NCI-H2107 treated with DMSO at 0.1 percent for 48 hours (cell line): ENCODE measurements around the gene GCN1.
"Not testable (repeated sequence)": the region's sequence is repeated elsewhere in the genome, so short reads cannot be mapped to it uniquely, and the experiment has no call there.

ENCODE experiments used
- DNase-seq: peaks from one replicate; lab custom pipeline; 2025; ENCODE audit not compliant: unreplicated experiment; lab: John Stamatoyannopoulos, UW

GCN1 gene

DNA sequence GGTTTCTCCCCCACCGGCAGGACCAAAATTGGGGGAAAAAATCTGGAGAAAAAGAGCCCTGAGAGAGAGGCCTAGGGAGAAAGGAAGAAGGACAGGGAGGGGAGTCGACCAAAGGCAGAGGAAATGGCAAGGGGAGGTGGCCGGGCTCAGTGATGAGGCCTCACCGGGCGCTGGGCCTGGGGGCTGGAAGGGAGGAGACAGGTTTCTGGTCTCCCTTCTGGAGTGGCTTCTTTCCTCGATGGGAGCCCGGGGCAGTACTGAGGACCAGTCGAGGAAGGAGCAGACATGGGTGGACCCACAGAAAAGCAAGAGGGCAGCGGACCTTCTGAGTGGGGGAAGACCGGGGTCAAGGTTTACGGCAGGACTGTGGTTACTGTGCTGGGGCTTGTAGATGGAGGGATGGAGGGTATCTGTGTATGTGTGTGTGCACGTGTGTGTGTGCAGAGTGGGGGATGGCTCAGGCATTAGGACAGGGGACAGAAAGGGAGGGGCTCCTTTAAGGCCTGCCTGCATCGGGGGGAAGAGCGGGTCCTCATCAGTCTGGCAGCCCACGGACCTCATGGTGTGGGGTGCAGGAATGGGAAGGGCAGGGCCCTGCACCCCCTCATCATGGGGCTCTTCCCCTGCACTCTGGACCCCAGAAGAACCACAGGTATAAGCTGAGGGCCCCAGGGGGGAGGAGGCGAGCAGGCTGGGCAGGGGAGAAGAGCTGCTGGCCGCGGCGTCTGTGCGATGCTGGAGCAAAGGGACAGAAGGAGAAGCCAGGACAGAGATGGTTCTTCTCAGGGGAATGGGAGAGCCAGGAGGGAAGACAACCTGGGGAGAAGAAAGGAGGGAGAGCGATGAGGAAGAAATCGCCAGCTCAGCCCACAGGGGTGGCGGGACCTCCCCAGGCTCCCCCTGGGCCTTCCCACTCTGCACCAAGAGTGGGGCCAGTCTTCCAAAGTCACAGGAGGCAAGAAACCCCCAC is 21.5 kb upstream of the GCN1 start:
- no peak for DNase-seq

DNA sequence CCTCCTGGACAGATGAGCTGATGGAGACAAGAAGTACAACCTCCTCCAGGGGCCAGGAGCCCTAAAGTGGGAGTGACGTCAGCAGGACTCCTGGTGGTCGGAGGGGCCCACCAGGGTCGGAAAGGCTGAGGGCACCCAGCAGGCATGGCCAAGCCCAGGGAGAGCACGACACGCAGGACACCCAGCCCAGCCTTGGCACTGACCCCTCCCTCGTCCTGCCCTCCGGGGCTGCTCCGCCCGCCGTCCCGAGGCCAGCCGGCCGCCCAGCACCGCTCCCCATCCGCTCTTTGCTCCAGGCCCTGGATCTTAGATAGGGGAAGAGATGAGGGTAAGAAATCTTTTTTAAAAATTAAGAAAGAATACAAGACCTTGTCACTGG is 20.8 kb upstream of the GCN1 start:
- no peak for DNase-seq

DNA sequence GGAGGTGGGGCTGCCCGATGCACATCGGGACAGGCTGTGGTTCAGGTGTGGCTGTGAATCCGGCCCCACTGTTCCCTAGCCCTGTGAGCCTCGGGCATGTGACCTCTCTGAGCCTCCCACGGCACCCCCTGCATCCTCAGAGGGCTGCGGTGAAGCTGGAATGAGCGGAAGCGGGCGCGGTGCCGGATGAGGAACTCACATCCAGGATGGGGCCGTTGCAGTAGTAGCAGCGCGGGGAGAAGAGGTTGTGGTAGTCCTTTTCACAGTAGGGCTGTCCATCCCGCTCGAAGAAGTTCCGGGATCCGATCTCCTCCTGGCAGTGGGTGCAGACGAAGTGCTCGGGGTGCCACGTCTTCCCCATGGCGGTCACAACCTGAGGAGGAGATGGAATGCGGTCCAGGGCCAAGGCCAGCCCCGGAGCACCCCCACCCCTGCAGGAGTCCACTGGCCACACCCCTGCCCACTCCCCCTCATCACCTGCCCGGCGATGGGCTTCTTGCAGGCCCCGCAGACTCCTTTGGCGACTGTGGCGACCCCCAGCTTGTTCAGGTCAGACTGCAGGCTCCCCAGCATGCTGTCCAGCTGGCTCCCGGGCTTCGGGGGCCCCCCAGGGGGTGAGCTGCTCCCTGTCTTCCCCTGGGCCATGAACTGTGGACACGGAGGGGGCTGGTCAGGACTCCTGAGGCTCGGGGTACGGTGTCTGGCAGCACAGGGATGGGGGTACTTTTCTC is 20.3 kb upstream of the GCN1 start:
- no peak for DNase-seq

DNA sequence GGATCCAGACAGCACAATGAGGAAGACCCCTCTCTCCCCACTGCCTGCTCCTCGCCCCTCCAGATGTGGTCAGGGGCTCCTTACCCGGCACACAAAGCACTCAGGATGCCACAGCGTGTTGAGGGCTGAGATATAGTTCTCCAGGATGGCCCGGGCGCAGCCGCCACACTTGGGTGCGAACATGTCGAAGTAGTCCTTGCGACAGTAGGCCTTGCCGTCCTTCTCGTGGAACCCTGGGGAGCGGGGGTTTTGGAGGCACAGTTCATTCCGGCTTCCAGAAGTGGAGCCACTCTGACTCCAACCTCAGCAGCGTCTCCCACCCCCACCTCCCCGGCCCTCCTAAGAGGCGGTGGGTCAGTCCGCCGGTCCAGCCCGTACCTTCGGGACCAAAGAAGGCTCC is 19.2 kb upstream of the GCN1 start:
- DNase-seq = no peak

GRCh38 chr12:120213182-120213581 is 18.7 kb upstream of the GCN1 start:
- DNase-seq = not testable (repeated sequence)

DNA sequence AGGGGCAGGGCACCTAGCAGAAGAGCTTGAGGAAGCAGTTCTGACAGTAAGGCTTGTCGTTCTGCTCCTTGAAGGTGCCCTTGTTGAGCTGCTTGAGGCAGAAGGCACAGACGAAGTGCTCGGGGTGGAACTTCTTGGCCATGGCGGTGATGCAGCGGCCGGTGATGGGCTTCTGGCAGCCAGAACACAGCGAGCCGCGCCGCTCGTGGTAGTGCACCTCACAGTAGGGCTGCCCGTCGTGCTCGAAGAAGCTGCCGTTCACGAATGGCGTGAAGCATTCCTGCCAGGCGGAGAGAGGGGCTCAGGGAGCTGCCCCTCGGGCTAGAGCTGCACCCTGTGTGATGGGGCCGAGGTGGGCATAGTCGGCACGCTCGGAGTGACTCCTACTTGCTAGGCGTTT is 17.8 kb upstream of the GCN1 start:
- no peak for DNase-seq

- DNase-seq = no peak
Measured at GRCh38 chr12:120211904-120212283, 17.4 kb upstream of the GCN1 start.

DNA sequence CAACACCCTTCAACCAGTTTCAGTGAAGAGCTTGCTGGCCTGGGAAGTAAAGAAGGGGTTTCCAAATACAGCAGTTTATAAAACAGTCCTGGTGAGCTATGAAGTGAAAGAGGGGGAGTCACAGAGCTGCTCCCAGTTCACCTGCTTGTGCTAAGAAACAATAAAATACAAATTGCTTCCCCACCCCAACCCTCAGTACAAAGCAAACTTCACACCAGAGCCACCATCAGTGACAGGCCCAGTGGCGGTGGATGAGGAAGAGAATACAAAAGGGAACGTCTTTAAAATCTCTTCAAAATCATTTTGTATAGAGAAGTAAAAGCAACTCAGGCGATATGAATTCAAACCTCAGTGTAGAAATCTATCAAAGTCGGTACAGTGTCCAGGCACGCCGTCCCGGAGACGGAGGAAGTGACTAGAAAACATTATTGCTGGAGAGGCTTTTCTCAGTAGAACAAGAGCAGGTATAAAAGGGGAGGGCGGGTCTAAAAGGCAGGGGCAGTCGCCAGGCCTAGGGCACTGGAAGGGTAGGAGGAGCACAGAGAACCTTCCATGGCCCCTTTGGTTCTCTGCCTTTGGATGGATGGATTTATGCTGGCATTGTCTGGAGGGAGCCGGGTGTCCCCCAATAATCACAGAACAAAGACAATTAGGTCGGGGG is 16.9 kb upstream of the GCN1 start:
- DNase-seq = no peak

- DNase-seq = no peak
Measured at GRCh38 chr12:120209851-120210250, 15.3 kb upstream of the GCN1 start.

DNA sequence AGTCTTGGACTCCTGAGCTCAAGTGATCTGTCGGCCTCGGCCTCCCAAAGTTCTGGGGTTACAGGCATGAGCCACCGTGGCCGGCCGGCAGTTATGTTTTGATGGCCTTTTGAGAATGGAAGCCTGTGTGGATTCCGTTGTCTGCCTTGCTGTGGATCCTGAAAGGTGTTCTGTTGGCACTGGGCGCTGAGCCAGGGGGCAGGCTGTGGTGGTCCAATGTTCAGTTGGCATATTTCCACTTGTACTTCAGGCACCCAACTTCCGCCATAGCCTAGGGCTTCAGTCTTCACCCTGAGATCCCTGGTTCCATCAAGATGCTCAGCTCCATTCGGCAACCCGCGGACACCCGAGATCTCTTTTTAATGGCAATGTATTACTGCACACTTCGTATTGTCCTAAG is 12.7 kb upstream of the GCN1 start:
- DNase-seq = no peak

- DNase-seq = not testable (repeated sequence)
Measured at GRCh38 chr12:120206781-120207180, 12.3 kb upstream of the GCN1 start.

GRCh38 chr12:120206228-120206627 is 11.7 kb upstream of the GCN1 start:
- DNase-seq = no peak

DNA sequence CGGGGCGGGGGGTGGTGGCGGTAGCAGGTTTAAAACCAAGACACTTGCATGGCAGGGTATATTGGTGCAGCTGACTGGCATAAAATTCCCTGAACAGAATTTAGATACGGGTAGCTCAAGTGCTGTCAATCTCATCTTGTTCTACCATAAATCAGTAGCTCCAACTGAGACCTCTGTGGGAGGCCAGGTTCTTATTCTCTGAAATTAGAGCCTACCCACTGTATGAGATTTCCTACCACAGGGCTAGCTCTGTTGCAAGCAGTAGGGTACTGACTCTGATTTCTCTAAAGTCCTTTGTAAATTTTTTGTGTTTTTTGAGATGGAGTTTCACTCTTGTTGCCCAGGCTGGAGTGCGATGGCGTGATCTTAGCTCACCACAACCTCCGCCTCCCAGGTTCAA is 9.7 kb upstream of the GCN1 start:
- no peak for DNase-seq

DNA sequence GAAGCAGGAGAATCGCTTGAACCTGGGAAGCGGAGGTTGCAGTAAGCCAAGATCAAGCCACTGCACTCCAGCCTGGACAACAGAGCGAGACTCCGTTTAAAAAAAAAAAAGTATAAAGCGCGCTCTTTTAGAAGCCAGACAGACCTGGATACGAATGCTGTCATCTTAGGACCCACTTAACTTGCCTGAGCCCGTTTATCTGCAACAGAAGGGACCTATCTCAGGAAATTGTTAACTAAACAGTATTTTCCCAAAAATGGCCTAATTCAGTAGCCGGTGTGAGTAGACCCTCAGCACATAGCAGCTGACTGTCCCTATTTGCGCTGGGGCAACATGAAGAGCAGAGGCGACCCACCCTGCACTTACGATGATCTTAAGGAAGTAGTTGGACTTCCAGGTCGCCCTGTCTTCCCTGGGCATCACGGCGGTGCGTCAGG is 5.9 kb upstream of the GCN1 start:
- no peak for DNase-seq

DNA sequence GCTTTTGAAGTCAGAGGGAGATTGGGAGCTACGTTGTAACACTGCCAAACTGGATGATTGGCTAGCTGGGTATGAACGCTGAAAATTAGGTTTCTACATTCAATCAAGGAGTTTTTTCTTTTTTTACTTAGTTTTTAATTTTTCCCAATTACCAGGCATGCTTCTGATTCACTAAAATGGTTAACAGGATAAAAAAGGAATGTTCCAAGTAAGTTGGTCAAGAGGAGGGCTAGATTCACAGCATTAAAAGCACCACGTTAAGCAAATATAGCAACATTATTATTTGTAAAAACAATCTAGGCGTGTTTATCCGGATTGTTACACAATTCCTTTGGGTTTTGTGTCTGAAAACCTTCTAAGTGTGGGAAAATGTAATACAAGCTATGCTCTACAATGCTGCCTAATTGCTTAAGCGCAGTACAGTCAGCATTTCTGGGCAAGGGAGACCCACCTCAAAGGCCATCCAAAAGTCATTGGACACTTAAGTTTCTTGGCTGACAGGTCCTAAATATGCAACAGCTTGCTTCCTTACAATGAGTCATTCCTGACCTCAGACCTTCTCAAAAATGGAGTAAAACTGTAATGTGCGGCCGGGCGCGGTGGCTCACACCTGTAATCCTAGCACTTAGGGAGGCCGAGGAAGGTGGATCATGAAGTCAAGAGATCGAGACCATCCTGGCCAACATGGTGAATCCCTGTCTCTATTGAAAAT is 5.2 kb upstream of the GCN1 start:
- no peak for DNase-seq

GRCh38 chr12:120199025-120199424 is 4.5 kb upstream of the GCN1 start:
- DNase-seq = no peak

GRCh38 chr12:120197542-120197887 is 3.0 kb upstream of the GCN1 start:
- no peak for DNase-seq

GRCh38 chr12:120196817-120197541 is 2.5 kb upstream of the GCN1 start:
- DNase-seq = not testable (repeated sequence)

DNA sequence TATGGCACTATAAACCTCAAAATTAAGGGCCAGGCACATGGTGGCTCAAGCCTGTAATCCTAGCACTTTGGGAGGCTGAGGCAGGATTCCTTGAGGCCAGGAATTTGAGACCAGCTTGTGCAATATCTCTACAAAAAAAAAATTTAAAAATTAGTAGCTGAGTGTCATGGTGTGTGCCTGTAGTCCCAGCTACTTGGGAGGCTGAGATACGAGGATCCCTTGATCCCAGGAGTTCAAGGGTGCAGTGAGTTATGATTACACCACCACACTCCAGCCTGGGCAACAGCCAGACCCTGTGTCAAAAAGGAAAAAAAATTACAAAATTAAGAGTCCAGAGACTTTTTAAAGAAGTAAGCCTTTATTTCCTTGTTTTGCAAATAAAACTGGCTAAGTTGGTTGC is 1.8 kb upstream of the GCN1 start:
- DNase-seq = no peak

GRCh38 chr12:120194226-120194533 is 335 bp downstream of the GCN1 start:
- no peak for DNase-seq

DNA sequence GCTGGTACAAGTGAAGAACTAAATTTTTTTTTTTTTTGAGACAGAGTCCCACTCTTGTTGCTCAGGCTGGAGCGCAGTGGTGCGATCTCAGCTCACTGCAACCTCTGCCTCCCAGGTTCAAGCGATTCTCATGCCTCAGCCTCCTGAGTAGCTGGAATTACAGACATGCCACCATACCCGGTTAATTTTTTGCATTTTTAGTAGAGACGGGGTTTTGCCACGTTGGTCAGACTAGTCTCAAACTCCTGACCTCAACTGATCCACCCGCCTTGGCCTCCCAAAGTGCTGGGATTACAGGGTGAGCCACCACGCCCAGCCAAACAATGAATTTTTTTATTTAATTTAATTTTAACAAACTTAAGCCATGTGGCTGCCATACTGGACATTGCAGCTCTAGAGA is 1.2 kb downstream of the GCN1 start:
- not testable (repeated sequence) for DNase-seq
